NB4 (cell line): ENCODE measurements around the gene NPAS3.

Source experiments
- CTCF ChIP-seq: IDR thresholded peaks from one replicate; pipeline ENCODE4 v1.5.1; 2012; ENCODE audit warnings: low read depth, low read length
- MYC ChIP-seq: IDR thresholded peaks from 2 replicates; pipeline ENCODE4 v1.6.1; 2011; ENCODE audit warnings: low read depth, low read length
- POLR2A ChIP-seq: IDR thresholded peaks from 2 replicates; pipeline ENCODE4 v1.6.1; 2011; ENCODE audit warnings: mild to moderate bottlenecking; ENCODE audit not compliant: insufficient read length; ENCODE audit errors: extremely low read depth

- TF ChIP-seq CTCF: no peak
- TF ChIP-seq POLR2A: no peak
- no peak for TF ChIP-seq MYC
Measured at GRCh38 chr14:33019346-33019745, 80.7 kb downstream of the NPAS3 start.
